CD14-positive monocyte (primary cell): ENCODE measurements around the gene DPP10. TPM values are rescaled to one million over a fixed set of nuclear protein-coding genes. Genes with fewer than 3 reads are reported as not detected.

Experiments
- DNase-seq, 3 donors: peaks; one replicate each; pipeline ENCODE4 v3.0.0-alpha.2; 2011 to 2022
- H2AFZ ChIP-seq: 2 replicates; pipeline ENCODE4 v1.6.0; 2012; ENCODE audit warnings: mild to moderate bottlenecking, low read depth, low read length, inconsistent platforms; ENCODE audit not compliant: insufficient read depth, poor library complexity, severe bottlenecking
- H3K27ac ChIP-seq, 2 donors: 1 replicate in 1 of 2; 2 replicates in 1 of 2; pipeline ENCODE4 v1.5.1; 2012 to 2013; ENCODE audit warnings: low read length in 2 of 2, control low read depth in 1 of 2, inconsistent platforms in 1 of 2, low read depth in 1 of 2, mild to moderate bottlenecking in 1 of 2
- H3K27me3 ChIP-seq, 2 donors: one replicate each; pipeline versions ENCODE4 v1.6.0 to v1.6.1; 2011 to 2013; ENCODE audit warnings: low read length in 2 of 2; ENCODE audit not compliant: control insufficient read depth in 2 of 2, insufficient read depth in 2 of 2
- H3K36me3 ChIP-seq, 2 donors: replicated peaks in 1 of 2; 1 replicate in 1 of 2; 2 replicates in 1 of 2; pipeline versions ENCODE4 v1.5.1 to v1.6.1; 2012 to 2013; ENCODE audit warnings: low read length in 2 of 2, control low read depth in 1 of 2, inconsistent platforms in 1 of 2, mild to moderate bottlenecking in 1 of 2; ENCODE audit not compliant: insufficient read depth in 2 of 2, control insufficient read depth in 1 of 2
- H3K4me1 ChIP-seq, 2 donors: 1 replicate in 1 of 2; 2 replicates in 1 of 2; pipeline versions ENCODE4 v1.5.1 to v1.6.1; 2012 to 2013; ENCODE audit warnings: low read length in 2 of 2, control low read depth in 1 of 2, inconsistent platforms in 1 of 2, mild to moderate bottlenecking in 1 of 2, moderate library complexity in 1 of 2; ENCODE audit not compliant: insufficient read depth in 2 of 2, control insufficient read depth in 1 of 2
- H3K4me2 ChIP-seq: replicated peaks from 2 replicates; pipeline ENCODE3; 2012; ENCODE audit warnings: low read length, moderate library complexity, mild to moderate bottlenecking; ENCODE audit not compliant: poor library complexity, severe bottlenecking; ENCODE audit errors: extremely low read depth
- H3K4me3 ChIP-seq, 3 experiments: fragments of 200-600 bp in 1 of 3; sonication (generic) in 1 of 3; replicated peaks in 1 of 3; 1 replicate in 2 of 3; 2 replicates in 1 of 3; pipeline ENCODE4 v1.5.1; 2011 to 2013; ENCODE audit warnings: low read length in 3 of 3, mild to moderate bottlenecking in 3 of 3, control low read depth in 2 of 3, low read depth in 2 of 3, inconsistent platforms in 1 of 3, moderate library complexity in 1 of 3
- H3K79me2 ChIP-seq: 2 replicates; pipeline ENCODE4 v1.6.0; 2012; ENCODE audit warnings: mild to moderate bottlenecking, control low read depth, inconsistent platforms, low read length, moderate library complexity; ENCODE audit not compliant: insufficient read depth
- H3K9ac ChIP-seq: 2 replicates; pipeline ENCODE4 v1.6.0; 2017; ENCODE audit warnings: low read length, mild to moderate bottlenecking; ENCODE audit not compliant: insufficient read depth, poor library complexity, severe bottlenecking
- H3K9me3 ChIP-seq, 2 donors: replicated peaks in 1 of 2; 1 replicate in 1 of 2; 2 replicates in 1 of 2; pipeline versions ENCODE4 v1.5.1 to v1.6.1; 2012 to 2013; ENCODE audit warnings: low read length in 2 of 2, control low read depth in 1 of 2; ENCODE audit not compliant: control insufficient read depth in 1 of 2, insufficient read depth in 1 of 2
- H4K20me1 ChIP-seq: 2 replicates; pipeline ENCODE4 v1.6.0; 2012; ENCODE audit warnings: mild to moderate bottlenecking, low read length, control low read depth, moderate library complexity; ENCODE audit not compliant: insufficient read depth
- H3K27ac Mint-ChIP-seq, 7 donors: one replicate each; pipeline ENCODE4 v1.8.0; 2020; ENCODE audit warnings: mild to moderate bottlenecking in 7 of 7, mixed read lengths in 7 of 7, moderate library complexity in 6 of 7, inconsistent platforms in 2 of 7
- H3K27me3 Mint-ChIP-seq, 3 donors: one replicate each; pipeline ENCODE4 v1.8.0; 2021 to 2022; ENCODE audit warnings: low read depth in 3 of 3, mild to moderate bottlenecking in 3 of 3, mixed read lengths in 3 of 3, moderate library complexity in 3 of 3, inconsistent platforms in 1 of 3
- H3K36me3 Mint-ChIP-seq, 2 donors: one replicate each; pipeline ENCODE4 v1.8.0; 2020; ENCODE audit warnings: mixed read lengths in 2 of 2, inconsistent platforms in 1 of 2, mild to moderate bottlenecking in 1 of 2
- H3K4me1 Mint-ChIP-seq: one replicate; pipeline ENCODE4 v1.8.0; 2020; ENCODE audit warnings: mild to moderate bottlenecking, mixed read lengths
- H3K4me3 Mint-ChIP-seq, 2 donors: one replicate each; pipeline ENCODE4 v1.8.0; 2020; ENCODE audit warnings: mild to moderate bottlenecking in 2 of 2, mixed read lengths in 2 of 2, moderate library complexity in 1 of 2
- H3K9me3 Mint-ChIP-seq, 7 donors: one replicate each; pipeline ENCODE4 v1.8.0; 2020 to 2022; ENCODE audit warnings: mixed read lengths in 7 of 7, mild to moderate bottlenecking in 6 of 7, moderate library complexity in 6 of 7, inconsistent platforms in 2 of 7
- CTCF ChIP-seq: fragments of 200-600 bp; IDR thresholded peaks from one replicate; pipeline ENCODE4 v1.8.0; 2022; ENCODE audit warnings: antibody characterized with exemption, mild to moderate bottlenecking
- WGBS: methylation state at CpG from one replicate; pipeline ENCODE4 v1.1.5; 2013; ENCODE audit warnings: missing lambda C conversion rate; ENCODE audit not compliant: insufficient coverage; 5-methylcytosine and 5-hydroxymethylcytosine counted together
- intact Hi-C, 2 donors: fragments of 100-400 bp; cut with micrococcal nuclease; formaldehyde crosslinking; loops; one replicate each; pipeline versions ENCODE4 v1.15.0 to v1.15.1; 2023
- polyA plus RNA-seq, 3 donors: library from polyadenylated mRNA; depleted of rRNA in 1 of 3; unstranded in 2 of 3; stranded (reverse) in 1 of 3; fragments of 300-500 nt in 2 of 3; fragments of >200 nt in 1 of 3; fragmentation: Illumina TruSeq in 2 of 3; gene quantifications; 1 replicate in 2 of 3; 2 replicates in 1 of 3; pipeline ENCODE4 v1.2.3, GENCODE V29; 2012 to 2021

The DPP10 gene
- polyA plus RNA-seq, 3 donors = not detected

- H3K9me3 Mint-ChIP-seq = peaks cover 0 to 5% (median 0%) of the 10 kb centered on the region in 7 donors
- intact Hi-C loops = no loop called here
- no peak overlapping the region for H3K4me3 ChIP-seq
Observed at GRCh38 chr2:115746151-115746550, 1303.7 kb downstream of the DPP10 start.

GRCh38 chr2:115757286-115757685 is 1314.8 kb downstream of the DPP10 start:
- Histone ChIP-seq H3K36me3 (no peaks in the 10 kb centered on the region), H4K20me1 (no peaks in the 10 kb centered on the region), H3K9ac (no peak overlapping the region), H3K79me2 (no peaks in the 10 kb centered on the region), H3K4me2 (no peak overlapping the region), H3K9me3 (no peaks in the 10 kb centered on the region), H3K4me3 (no peak overlapping the region), H2AFZ (no peak overlapping the region), H3K4me1 (no peaks in the 10 kb centered on the region), H3K27me3 (no peaks in the 10 kb centered on the region), H3K27ac (no peak overlapping the region)
- no CpG with 5 or more reads among the region's 4 CpGs for WGBS
- H3K27ac Mint-ChIP-seq = no peak overlapping the region
- H3K36me3 Mint-ChIP-seq = no peaks in the 10 kb centered on the region
- H3K4me1 Mint-ChIP-seq = no peaks in the 10 kb centered on the region
- TF ChIP-seq CTCF = no peak
- H3K9me3 Mint-ChIP-seq = peaks cover 0 to 6% (median 0%) of the 10 kb centered on the region in 7 donors
- intact Hi-C loops = no loop called here
- peaks cover 0 to 1% (median 0%) of the 10 kb centered on the region in 3 donors for H3K27me3 Mint-ChIP-seq
- DNase-seq = no peak
- no peak overlapping the region for H3K4me3 Mint-ChIP-seq

More at GRCh38 chr2:115746151-115746550, 1303.7 kb downstream of the DPP10 start:
- Mint-ChIP-seq H3K27ac (no peak overlapping the region), H3K36me3 (no peaks in the 10 kb centered on the region), H3K4me1 (no peaks in the 10 kb centered on the region), H3K4me3 (no peak overlapping the region), H3K27me3 (no peaks in the 10 kb centered on the region)
- Histone ChIP-seq H3K4me1 (no peaks in the 10 kb centered on the region), H4K20me1 (no peaks in the 10 kb centered on the region), H3K4me2 (no peak overlapping the region), H3K36me3 (no peaks in the 10 kb centered on the region), H2AFZ (no peak overlapping the region), H3K27me3 (no peaks in the 10 kb centered on the region), H3K9me3 (peaks cover 4 to 12% of the 10 kb centered on the region in 2 donors), H3K27ac (no peak overlapping the region), H3K9ac (no peak overlapping the region), H3K79me2 (no peaks in the 10 kb centered on the region)
- WGBS = no CpG with 5 or more reads among the region's 1 CpG
- TF ChIP-seq CTCF = no peak
- DNase-seq = no peak
